Measurements from ENCODE around the gene RGS3.

GRCh38 chr9:113501129-113501686 lies 37.7 kb downstream of the RGS3 start:
- TF ChIP-seq ZBTB49 (tag by site-specific recombination; IDR thresholded peaks at IDR 0.05; ENCODE audit: low read depth) (no peak), ZNF16 (tag by site-specific recombination; IDR thresholded peaks at IDR 0.05; ENCODE audit: low read depth) (no peak), TSHZ1 (tag by site-specific recombination; IDR thresholded peaks at IDR 0.05; ENCODE audit: borderline replicate concordance) (no peak)
- TF ChIP-seq, protein P1, sequence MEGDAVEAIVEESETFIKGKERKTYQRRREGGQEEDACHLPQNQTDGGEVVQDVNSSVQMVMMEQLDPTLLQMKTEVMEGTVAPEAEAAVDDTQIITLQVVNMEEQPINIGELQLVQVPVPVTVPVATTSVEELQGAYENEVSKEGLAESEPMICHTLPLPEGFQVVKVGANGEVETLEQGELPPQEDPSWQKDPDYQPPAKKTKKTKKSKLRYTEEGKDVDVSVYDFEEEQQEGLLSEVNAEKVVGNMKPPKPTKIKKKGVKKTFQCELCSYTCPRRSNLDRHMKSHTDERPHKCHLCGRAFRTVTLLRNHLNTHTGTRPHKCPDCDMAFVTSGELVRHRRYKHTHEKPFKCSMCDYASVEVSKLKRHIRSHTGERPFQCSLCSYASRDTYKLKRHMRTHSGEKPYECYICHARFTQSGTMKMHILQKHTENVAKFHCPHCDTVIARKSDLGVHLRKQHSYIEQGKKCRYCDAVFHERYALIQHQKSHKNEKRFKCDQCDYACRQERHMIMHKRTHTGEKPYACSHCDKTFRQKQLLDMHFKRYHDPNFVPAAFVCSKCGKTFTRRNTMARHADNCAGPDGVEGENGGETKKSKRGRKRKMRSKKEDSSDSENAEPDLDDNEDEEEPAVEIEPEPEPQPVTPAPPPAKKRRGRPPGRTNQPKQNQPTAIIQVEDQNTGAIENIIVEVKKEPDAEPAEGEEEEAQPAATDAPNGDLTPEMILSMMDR (tag by site-specific recombination; IDR thresholded peaks at IDR 0.05), result no peak
- TF ChIP-seq, protein P2, sequence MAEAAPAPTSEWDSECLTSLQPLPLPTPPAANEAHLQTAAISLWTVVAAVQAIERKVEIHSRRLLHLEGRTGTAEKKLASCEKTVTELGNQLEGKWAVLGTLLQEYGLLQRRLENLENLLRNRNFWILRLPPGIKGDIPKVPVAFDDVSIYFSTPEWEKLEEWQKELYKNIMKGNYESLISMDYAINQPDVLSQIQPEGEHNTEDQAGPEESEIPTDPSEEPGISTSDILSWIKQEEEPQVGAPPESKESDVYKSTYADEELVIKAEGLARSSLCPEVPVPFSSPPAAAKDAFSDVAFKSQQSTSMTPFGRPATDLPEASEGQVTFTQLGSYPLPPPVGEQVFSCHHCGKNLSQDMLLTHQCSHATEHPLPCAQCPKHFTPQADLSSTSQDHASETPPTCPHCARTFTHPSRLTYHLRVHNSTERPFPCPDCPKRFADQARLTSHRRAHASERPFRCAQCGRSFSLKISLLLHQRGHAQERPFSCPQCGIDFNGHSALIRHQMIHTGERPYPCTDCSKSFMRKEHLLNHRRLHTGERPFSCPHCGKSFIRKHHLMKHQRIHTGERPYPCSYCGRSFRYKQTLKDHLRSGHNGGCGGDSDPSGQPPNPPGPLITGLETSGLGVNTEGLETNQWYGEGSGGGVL (tag by site-specific recombination; IDR thresholded peaks at IDR 0.05), result no peak

All from HEK293 (cell line).